HCT116 (cell line): ENCODE data around the gene DNAH5. TPM values are rescaled to one million over a fixed set of nuclear protein-coding genes. Genes with fewer than 3 reads are reported as not detected.

Experiments
- ATAC-seq: fragments of 200-7000 bp; cut with Tn5 transposase; 2 replicates; pipeline ENCODE4 v1.9.1; 2020; ENCODE audit warnings: mild to moderate bottlenecking, moderate library complexity
- BruUV-seq: library from RNA; stranded (reverse); fragments of 400-500 nt; replicated peaks from 2 replicates; lab custom pipeline; 2021; lab: Mats Ljungman, UMichigan
- CTCF ChIA-PET: fragments of 300-600 bp; sonication (Branson Sonifier 250); formaldehyde crosslinking; loops from one replicate; lab custom pipeline; 2021; ENCODE audit warnings: antibody characterized with exemption; lab: Charles Lee
- POLR2A ChIA-PET: fragments of 300-600, 350-600 bp; sonication (Branson Sonifier 250); formaldehyde crosslinking; loops from one replicate; lab custom pipeline; 2021; ENCODE audit warnings: antibody characterized with exemption; lab: Charles Lee
- RAD21 ChIA-PET, 2 experiments: fragments of 300-600 bp; sonication (Branson Sonifier 250); formaldehyde crosslinking; loops; one replicate each; lab custom pipeline; 2023; ENCODE audit warnings: low total read pairs in 2 of 2; ENCODE audit not compliant: uncharacterized antibody in 2 of 2, unreplicated experiment in 2 of 2, low non-redundant PET in 1 of 2; lab: Charles Lee
- DNase-seq: peaks from one replicate; pipeline ENCODE4 v3.0.0-alpha.2; 2010; ENCODE audit warnings: low read depth, low spot score
- H2AFZ ChIP-seq: fragments of 200-600 bp; shearing (Covaris generic), sonication (generic); 2 replicates; pipeline ENCODE4 v1.6.1; 2017; ENCODE audit warnings: low read depth, mixed run types, mixed read lengths, antibody characterized with exemption, low read length; ENCODE audit not compliant: poor library complexity, severe bottlenecking
- H3K27ac ChIP-seq: 2 replicates; pipeline ENCODE4 v1.5.1; 2012; ENCODE audit warnings: low read depth, low read length
- H3K27me3 ChIP-seq: fragments of 200-600 bp; sonication (generic); 2 replicates; pipeline ENCODE4 v1.6.1; 2016; ENCODE audit warnings: mixed run types, low read length, mixed read lengths; ENCODE audit not compliant: insufficient read depth
- H3K36me3 ChIP-seq, 2 experiments: fragments of 200-500 bp in 1 of 2; fragments of 200-600 bp in 1 of 2; sonication (Bioruptor generic) in 1 of 2; sonication (generic) in 1 of 2; 2 replicates each; pipeline versions ENCODE4 v1.5.1 to v1.6.1; 2014 to 2016; ENCODE audit warnings: low read length in 2 of 2, inconsistent platforms in 1 of 2, mixed read lengths in 1 of 2, mixed run types in 1 of 2; ENCODE audit not compliant: insufficient read depth in 2 of 2, control insufficient read depth in 1 of 2
- H3K4me1 ChIP-seq, 2 experiments: fragments of 200-600 bp in 1 of 2; sonication (generic) in 1 of 2; 2 replicates each; pipeline versions ENCODE4 v1.5.1 to v1.6.1; 2012 to 2017; ENCODE audit warnings: low read length in 2 of 2, inconsistent platforms in 1 of 2, mild to moderate bottlenecking in 1 of 2, mixed read lengths in 1 of 2, mixed run types in 1 of 2, moderate library complexity in 1 of 2; ENCODE audit not compliant: insufficient read depth in 2 of 2, control insufficient read depth in 1 of 2
- H3K4me2 ChIP-seq: fragments of 200-600 bp; sonication (generic); 2 replicates; pipeline ENCODE4 v1.6.1; 2017; ENCODE audit warnings: mixed run types, low read length, mixed read lengths
- H3K4me3 ChIP-seq, 2 experiments: fragments of 200-600 bp in 1 of 2; sonication (generic) in 1 of 2; replicated peaks in 1 of 2; 2 replicates each; pipeline ENCODE4 v1.5.1; 2011 to 2016; ENCODE audit warnings: low read length in 2 of 2, control low read depth in 1 of 2, low read depth in 1 of 2, mild to moderate bottlenecking in 1 of 2, mixed read lengths in 1 of 2, mixed run types in 1 of 2
- H3K79me2 ChIP-seq: fragments of 200-600 bp; sonication (generic); 2 replicates; pipeline ENCODE4 v1.6.1; 2017; ENCODE audit warnings: mild to moderate bottlenecking, mixed run types, low read length, moderate library complexity, mixed read lengths; ENCODE audit not compliant: insufficient read depth
- H3K9ac ChIP-seq: fragments of 200-600 bp; sonication (generic); 2 replicates; pipeline ENCODE4 v1.6.1; 2016; ENCODE audit warnings: low read length, mixed read lengths
- H3K9me2 ChIP-seq: fragments of 200-600 bp; sonication (generic), shearing (Covaris generic); 2 replicates; pipeline ENCODE4 v1.6.1; 2017; ENCODE audit warnings: mixed run types, mild to moderate bottlenecking, moderate library complexity; ENCODE audit not compliant: insufficient read depth
- H3K9me3 ChIP-seq, 2 experiments: fragments of 200-500 bp in 1 of 2; fragments of 200-600 bp in 1 of 2; sonication (Bioruptor generic) in 1 of 2; sonication (generic) in 1 of 2; 2 replicates each; pipeline ENCODE4 v1.6.1; 2014 to 2017; ENCODE audit warnings: low read length in 2 of 2, mixed read lengths in 2 of 2, inconsistent platforms in 1 of 2, low read depth in 1 of 2, mild to moderate bottlenecking in 1 of 2, mixed run types in 1 of 2, moderate library complexity in 1 of 2; ENCODE audit not compliant: control insufficient read depth in 1 of 2, insufficient read depth in 1 of 2
- H4K20me1 ChIP-seq: fragments of 200-600 bp; sonication (generic), shearing (Covaris generic); 2 replicates; pipeline ENCODE4 v1.6.1; 2017; ENCODE audit warnings: mixed run types, mild to moderate bottlenecking, moderate library complexity; ENCODE audit not compliant: insufficient read depth
- FOSL1 ChIP-seq: IDR thresholded peaks from 2 replicates; pipeline ENCODE4 v1.6.1; 2012; ENCODE audit warnings: low read depth
- RAD21 ChIP-seq: IDR thresholded peaks from 2 replicates; pipeline ENCODE4 v1.6.1; 2012; ENCODE audit warnings: low read depth, mild to moderate bottlenecking
- ZBTB33 ChIP-seq: IDR thresholded peaks from 2 replicates; pipeline ENCODE4 v1.6.1; 2011; ENCODE audit warnings: mild to moderate bottlenecking, low read length, moderate library complexity; ENCODE audit not compliant: insufficient replicate concordance; ENCODE audit errors: extremely low read depth
- intact Hi-C: fragments of 100-400 bp; cut with micrococcal nuclease; formaldehyde crosslinking; loops from 2 replicates; pipeline ENCODE4 v1.10.0; 2022
- total RNA-seq: library from RNA; stranded (reverse); gene quantifications from one replicate; pipeline ENCODE4 v1.2.1, GENCODE V29; 2021; ENCODE audit not compliant: unreplicated experiment
- TF ChIP-seq, protein P1 (sequence below), 3 experiments: fragments of 200-600 bp in 1 of 3; sonication (generic) in 1 of 3; IDR thresholded peaks in 2 of 3; conservative IDR thresholded peaks in 1 of 3; 2 replicates each; pipeline ENCODE4 v1.5.1; 2012 to 2017; ENCODE audit warnings: low read depth in 2 of 3, low read length in 2 of 3, antibody characterized with exemption in 1 of 3, borderline replicate concordance in 1 of 3, control low read depth in 1 of 3, mild to moderate bottlenecking in 1 of 3, mixed read lengths in 1 of 3, mixed run types in 1 of 3, moderate library complexity in 1 of 3; ENCODE audit not compliant: insufficient read depth in 1 of 3

The DNAH5 gene
- total RNA-seq, 1 experiment from 2014 or later = 0.37 TPM

GRCh38 chr5:13976867-13977830, 32.7 kb upstream of the DNAH5 start:
- TF ChIP-seq, protein P1, sequence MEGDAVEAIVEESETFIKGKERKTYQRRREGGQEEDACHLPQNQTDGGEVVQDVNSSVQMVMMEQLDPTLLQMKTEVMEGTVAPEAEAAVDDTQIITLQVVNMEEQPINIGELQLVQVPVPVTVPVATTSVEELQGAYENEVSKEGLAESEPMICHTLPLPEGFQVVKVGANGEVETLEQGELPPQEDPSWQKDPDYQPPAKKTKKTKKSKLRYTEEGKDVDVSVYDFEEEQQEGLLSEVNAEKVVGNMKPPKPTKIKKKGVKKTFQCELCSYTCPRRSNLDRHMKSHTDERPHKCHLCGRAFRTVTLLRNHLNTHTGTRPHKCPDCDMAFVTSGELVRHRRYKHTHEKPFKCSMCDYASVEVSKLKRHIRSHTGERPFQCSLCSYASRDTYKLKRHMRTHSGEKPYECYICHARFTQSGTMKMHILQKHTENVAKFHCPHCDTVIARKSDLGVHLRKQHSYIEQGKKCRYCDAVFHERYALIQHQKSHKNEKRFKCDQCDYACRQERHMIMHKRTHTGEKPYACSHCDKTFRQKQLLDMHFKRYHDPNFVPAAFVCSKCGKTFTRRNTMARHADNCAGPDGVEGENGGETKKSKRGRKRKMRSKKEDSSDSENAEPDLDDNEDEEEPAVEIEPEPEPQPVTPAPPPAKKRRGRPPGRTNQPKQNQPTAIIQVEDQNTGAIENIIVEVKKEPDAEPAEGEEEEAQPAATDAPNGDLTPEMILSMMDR (IDR thresholded peaks at IDR 0.05 in 2 of 3, conservative IDR thresholded peaks at IDR 0.05 in 1 of 3; ENCODE audit: borderline replicate concordance in 1 of 3, insufficient read depth in 1 of 3, low read depth in 2 of 3, low read length in 2 of 3) = peak; percentile 53 to 68 (median 54); a peak in 5 of 6 replicates
- no peak for TF ChIP-seq ZBTB33
- TF ChIP-seq FOSL1 = no peak
- peak; percentile 78 for TF ChIP-seq RAD21
- Histone ChIP-seq H3K4me1 (0 out of 4 replicates have a peak, but pooled peaks cover 0 to 4% of the 10 kb centered on the region in 2 experiments), H3K4me3 (no peak overlapping the region), H3K9me3 (no peaks in the 10 kb centered on the region), H3K27ac (no peak overlapping the region), H3K79me2 (no peaks in the 10 kb centered on the region), H3K4me2 (0 out of 2 replicates have a peak overlapping the region, but pooled peaks have one; percentile 27), H4K20me1 (no peaks in the 10 kb centered on the region), H3K9ac (no peak overlapping the region), H3K27me3 (0 out of 2 replicates have a peak, but pooled peaks cover 10% of the 10 kb centered on the region), H3K36me3 (no peaks in the 10 kb centered on the region), H3K9me2 (no peaks in the 10 kb centered on the region), H2AFZ (no peak overlapping the region)
- ChIA-PET RAD21 (interaction anchor here in 1 of 2 experiments (0.6 kb wide), 1 partner anchor 550 kb away, joined by 4 read pairs; no protein-coding TSS in a partner anchor), POLR2A (no interaction called here), CTCF (interaction anchor here (2.8 kb wide), 1 partner anchor 671 kb away, joined by 17 read pairs; no protein-coding TSS in a partner anchor)
- BruUV-seq = no TSS peak
- DNase-seq (peak; percentile 26), ATAC-seq (peak; percentile 91)
- intact Hi-C loops = loop anchor here (1.0 kb wide), 1 partner anchor 671 kb away; no protein-coding TSS in a partner anchor
